ENCODE results near the gene KRTAP10-10.
A peak's percentile ranks its signal among the peaks of the same experiment; 100 is the strongest.
"Not testable (repeated sequence)": the region's sequence is repeated elsewhere in the genome, so short reads cannot be mapped to it uniquely, and the experiment has no call there.

The KRTAP10-10 gene

DNA sequence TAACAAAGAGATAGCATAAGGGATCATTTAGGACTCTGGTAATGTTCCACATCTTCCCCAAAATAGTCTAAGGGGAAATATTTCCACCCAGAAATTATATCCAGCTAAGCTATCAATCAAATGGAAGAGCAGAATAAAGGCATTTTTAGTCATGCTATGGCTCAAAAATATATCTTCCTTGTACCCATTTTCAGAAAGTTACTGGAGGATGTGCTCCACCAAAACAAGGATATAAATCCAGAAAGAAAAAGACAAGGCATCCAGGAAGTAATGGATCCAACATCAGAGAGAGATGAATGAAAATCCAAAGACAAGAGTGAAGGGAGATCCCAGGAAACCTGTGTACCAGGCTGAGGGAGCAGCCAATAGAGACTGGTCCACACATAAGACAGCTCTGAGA is 28.0 kb upstream of the KRTAP10-10 start:
- Histone ChIP-seq H3K14ac (ENCODE audit: low read length) (no peak overlapping the region), H3K79me2 (ENCODE audit: control insufficient read depth, insufficient read depth, low read length, poor library complexity) (no peaks in the 10 kb centered on the region), H3K27me3 (ENCODE audit: insufficient read depth, low read length) (no peaks in the 10 kb centered on the region), H3K4ac (ENCODE audit: low read depth, low read length) (no peak overlapping the region), H3K9me3 (ENCODE audit: insufficient read depth, low read depth, low read length) (peaks cover 17% of the 10 kb centered on the region), H3K4me2 (ENCODE audit: low read length) (no peak overlapping the region), H2BK5ac (ENCODE audit: low read depth, low read length, poor library complexity) (no peak overlapping the region), H3K36me3 (ENCODE audit: control insufficient read depth in 1 of 2, insufficient read depth in 2 of 2, low read length in 2 of 2) (no peaks in the 10 kb centered on the region), H2AK5ac (ENCODE audit: low read length) (no peak overlapping the region), H3K27ac (ENCODE audit: low read depth, low read length) (no peak overlapping the region), H2BK12ac (ENCODE audit: low read length) (no peak overlapping the region), H3K79me1 (ENCODE audit: low read length) (no peaks in the 10 kb centered on the region), H4K8ac (ENCODE audit: low read depth, low read length) (no peak overlapping the region), H3K23ac (ENCODE audit: low read length) (no peak overlapping the region), H2BK120ac (ENCODE audit: insufficient read depth, low read length, poor library complexity) (no peak overlapping the region), H3K18ac (ENCODE audit: low read length) (no peak overlapping the region), H3K4me1 (ENCODE audit: control insufficient read depth in 1 of 2, insufficient read depth in 2 of 2, low read length in 2 of 2) (no peaks in the 10 kb centered on the region), H3K9ac (ENCODE audit: low read length) (no peak overlapping the region), H4K12ac (ENCODE audit: low read depth, low read length) (no peak overlapping the region), H2AFZ (ENCODE audit: insufficient read depth, low read length, poor library complexity) (no peak overlapping the region), H4K91ac (ENCODE audit: low read depth, low read length) (no peak overlapping the region), H3K4me3 (ENCODE audit: low read depth, low read length) (no peak overlapping the region)
- DNase-seq: no peak

- no CpG with 5 or more reads among the region's 7 CpGs for WGBS (ENCODE audit: extremely low coverage, insufficient coverage, insufficient read length)
- H3K27me3 ChIP-seq (ENCODE audit: insufficient read depth, low read length); H3K36me3 ChIP-seq (ENCODE audit: control insufficient read depth in 1 of 2, insufficient read depth in 2 of 2, low read length in 2 of 2); H2BK120ac ChIP-seq (ENCODE audit: insufficient read depth, low read length, poor library complexity); H2AFZ ChIP-seq (ENCODE audit: insufficient read depth, low read length, poor library complexity); H4K91ac ChIP-seq (ENCODE audit: low read depth, low read length); H3K23ac ChIP-seq (ENCODE audit: low read length); H3K79me2 ChIP-seq (ENCODE audit: control insufficient read depth, insufficient read depth, low read length, poor library complexity); H4K8ac ChIP-seq (ENCODE audit: low read depth, low read length); H3K14ac ChIP-seq (ENCODE audit: low read length); H2AK5ac ChIP-seq (ENCODE audit: low read length); H3K27ac ChIP-seq (ENCODE audit: low read depth, low read length); H3K4ac ChIP-seq (ENCODE audit: low read depth, low read length); H2BK12ac ChIP-seq (ENCODE audit: low read length); H4K12ac ChIP-seq (ENCODE audit: low read depth, low read length); H3K79me1 ChIP-seq (ENCODE audit: low read length); H3K4me2 ChIP-seq (ENCODE audit: low read length); H3K18ac ChIP-seq (ENCODE audit: low read length); H3K4me3 ChIP-seq (ENCODE audit: low read depth, low read length); H3K9ac ChIP-seq (ENCODE audit: low read length); H3K4me1 ChIP-seq (ENCODE audit: control insufficient read depth in 1 of 2, insufficient read depth in 2 of 2, low read length in 2 of 2); H2BK5ac ChIP-seq (ENCODE audit: low read depth, low read length, poor library complexity); DNase-seq: not testable (repeated sequence)
- H3K9me3 ChIP-seq (ENCODE audit: insufficient read depth, low read depth, low read length): peaks cover 20% of the 10 kb centered on the region
Observed at GRCh38 chr21:44610157-44610843, 26.9 kb upstream of the KRTAP10-10 start.

GRCh38 chr21:44611551-44611950 is 25.6 kb upstream of the KRTAP10-10 start:
- H3K79me1 ChIP-seq (ENCODE audit: low read length): no peaks in the 10 kb centered on the region
- no peak overlapping the region for H3K14ac ChIP-seq (ENCODE audit: low read length)
- H3K27me3 ChIP-seq (ENCODE audit: insufficient read depth, low read length): no peaks in the 10 kb centered on the region
- DNase-seq: no peak
- no peaks in the 10 kb centered on the region for H3K36me3 ChIP-seq (ENCODE audit: control insufficient read depth in 1 of 2, insufficient read depth in 2 of 2, low read length in 2 of 2)
- H3K4me1 ChIP-seq (ENCODE audit: control insufficient read depth in 1 of 2, insufficient read depth in 2 of 2, low read length in 2 of 2): no peaks in the 10 kb centered on the region
- H3K4me2 ChIP-seq (ENCODE audit: low read length): no peak overlapping the region
- H4K12ac ChIP-seq (ENCODE audit: low read depth, low read length): no peak overlapping the region
- H3K79me2 ChIP-seq (ENCODE audit: control insufficient read depth, insufficient read depth, low read length, poor library complexity): no peaks in the 10 kb centered on the region
- H2BK5ac ChIP-seq (ENCODE audit: low read depth, low read length, poor library complexity): no peak overlapping the region
- H4K8ac ChIP-seq (ENCODE audit: low read depth, low read length): no peak overlapping the region
- no peak overlapping the region for H3K18ac ChIP-seq (ENCODE audit: low read length)
- no peak overlapping the region for H2BK12ac ChIP-seq (ENCODE audit: low read length)
- no peak overlapping the region for H3K23ac ChIP-seq (ENCODE audit: low read length)
- no peak overlapping the region for H3K27ac ChIP-seq (ENCODE audit: low read depth, low read length)
- no peak overlapping the region for H3K4ac ChIP-seq (ENCODE audit: low read depth, low read length)
- H4K91ac ChIP-seq (ENCODE audit: low read depth, low read length): no peak overlapping the region
- no CpG with 5 or more reads among the region's 4 CpGs for WGBS (ENCODE audit: extremely low coverage, insufficient coverage, insufficient read length)
- no peak overlapping the region for H3K4me3 ChIP-seq (ENCODE audit: low read depth, low read length)
- H2BK120ac ChIP-seq (ENCODE audit: insufficient read depth, low read length, poor library complexity): no peak overlapping the region
- H2AK5ac ChIP-seq (ENCODE audit: low read length): no peak overlapping the region
- H3K9ac ChIP-seq (ENCODE audit: low read length): no peak overlapping the region
- no peak overlapping the region for H2AFZ ChIP-seq (ENCODE audit: insufficient read depth, low read length, poor library complexity)
- H3K9me3 ChIP-seq (ENCODE audit: insufficient read depth, low read depth, low read length): peaks cover 26% of the 10 kb centered on the region

DNA sequence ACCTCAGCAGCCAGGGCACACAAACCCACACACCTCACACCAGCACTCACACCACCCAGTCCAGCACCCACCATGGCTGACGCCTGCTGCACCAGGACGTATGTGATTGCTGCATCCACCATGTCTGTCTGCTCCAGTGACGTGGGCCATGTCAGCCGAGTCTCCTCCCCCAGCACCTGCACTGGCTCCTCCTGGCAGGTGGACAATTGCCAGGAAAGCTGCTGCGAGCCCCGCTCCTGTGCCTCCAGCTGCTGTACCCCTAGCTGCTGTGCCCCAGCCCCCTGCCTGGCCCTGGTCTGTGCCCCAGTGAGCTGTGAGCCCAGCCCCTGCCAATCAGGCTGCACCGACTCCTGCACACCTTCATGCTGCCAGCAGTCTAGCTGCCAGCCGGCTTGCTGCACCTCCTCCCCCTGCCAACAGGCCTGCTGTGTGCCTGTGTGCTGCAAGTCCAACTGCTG is 25.1 kb upstream of the KRTAP10-10 start, which contains the start of gene KRTAP10-8:
KRTAP10-8 (plus strand) TSS at position 51 of the 458 bp plus-strand sequence; CDS start at position 73, 22 bp downstream.
- Histone ChIP-seq H4K12ac (ENCODE audit: low read depth, low read length) (no peak within 1 kb of the TSS), H2BK12ac (ENCODE audit: low read length) (no peak within 1 kb of the TSS), H3K4me3 (ENCODE audit: low read depth, low read length) (peak within 1 kb of the TSS; percentile 49), H2BK120ac (ENCODE audit: insufficient read depth, low read length, poor library complexity) (no peak within 1 kb of the TSS), H2AK5ac (ENCODE audit: low read length) (no peak within 1 kb of the TSS), H3K9me3 (ENCODE audit: insufficient read depth, low read depth, low read length) (peaks cover 26% of the 10 kb centered on the region), H4K91ac (ENCODE audit: low read depth, low read length) (no peak within 1 kb of the TSS), H3K36me3 (ENCODE audit: control insufficient read depth in 1 of 2, insufficient read depth in 2 of 2, low read length in 2 of 2) (no peaks in the 10 kb centered on the region), H3K23ac (ENCODE audit: low read length) (no peak within 1 kb of the TSS), H3K4me2 (ENCODE audit: low read length) (no peak within 1 kb of the TSS), H3K9ac (ENCODE audit: low read length) (no peak within 1 kb of the TSS), H3K14ac (ENCODE audit: low read length) (no peak within 1 kb of the TSS), H3K18ac (ENCODE audit: low read length) (no peak within 1 kb of the TSS), H3K4ac (ENCODE audit: low read depth, low read length) (no peak within 1 kb of the TSS), H4K8ac (ENCODE audit: low read depth, low read length) (no peak within 1 kb of the TSS), H2BK5ac (ENCODE audit: low read depth, low read length, poor library complexity) (no peak within 1 kb of the TSS), H2AFZ (ENCODE audit: insufficient read depth, low read length, poor library complexity) (no peak within 1 kb of the TSS), H3K4me1 (ENCODE audit: control insufficient read depth in 1 of 2, insufficient read depth in 2 of 2, low read length in 2 of 2) (no peaks in the 10 kb centered on the region), H3K27me3 (ENCODE audit: insufficient read depth, low read length) (no peaks in the 10 kb centered on the region), H3K79me2 (ENCODE audit: control insufficient read depth, insufficient read depth, low read length, poor library complexity) (no peaks in the 10 kb centered on the region), H3K27ac (ENCODE audit: low read depth, low read length) (no peak within 1 kb of the TSS), H3K79me1 (ENCODE audit: low read length) (no peaks in the 10 kb centered on the region)
- WGBS (ENCODE audit: extremely low coverage, insufficient coverage, insufficient read length): no CpG with 5 or more reads among the region's 8 CpGs
- no peak for DNase-seq

Data from trophoblast cell (in vitro differentiated cells and primary cell).